Hepatocyte (in vitro differentiated cells): Measurements from ENCODE around the gene SGSM2. TPM values are rescaled to one million over a fixed set of nuclear protein-coding genes. Genes with fewer than 3 reads are reported as not detected.
"Not testable (repeated sequence)": the region's sequence is repeated elsewhere in the genome, so short reads cannot be mapped to it uniquely, and the experiment has no call there.

ENCODE experiments used
- DNase-seq: peaks from one replicate; pipeline ENCODE4 v3.0.0-alpha.2; 2016; ENCODE audit warnings: low spot score
- H2AFZ ChIP-seq: fragments of 200-600 bp; sonication (generic); 2 replicates; pipeline ENCODE4 v1.6.0; 2016; ENCODE audit warnings: antibody characterized with exemption, mild to moderate bottlenecking
- H3K27ac ChIP-seq: fragments of 200-600 bp; sonication (generic); 2 replicates; pipeline ENCODE4 v1.5.1; 2016; ENCODE audit warnings: mild to moderate bottlenecking
- H3K27me3 ChIP-seq: fragments of 200-600 bp; sonication (generic); 2 replicates; pipeline ENCODE4 v1.6.1; 2016
- H3K36me3 ChIP-seq: fragments of 200-600 bp; sonication (generic); replicated peaks from 2 replicates; pipeline ENCODE4 v1.5.1; 2016; ENCODE audit warnings: low read depth; ENCODE audit not compliant: insufficient read depth
- H3K4me1 ChIP-seq: fragments of 200-600 bp; sonication (generic); 2 replicates; pipeline ENCODE4 v1.5.1; 2016; ENCODE audit warnings: mild to moderate bottlenecking, moderate library complexity; ENCODE audit not compliant: insufficient read depth
- H3K4me2 ChIP-seq: fragments of 200-600 bp; sonication (generic); 2 replicates; pipeline ENCODE4 v1.6.0; 2016
- H3K4me3 ChIP-seq: fragments of 200-600 bp; sonication (generic); 2 replicates; pipeline ENCODE4 v1.5.1; 2016; ENCODE audit warnings: mild to moderate bottlenecking
- H3K79me2 ChIP-seq: fragments of 200-600 bp; sonication (generic); 2 replicates; pipeline ENCODE4 v1.6.0; 2017; ENCODE audit warnings: mild to moderate bottlenecking
- H3K9me2 ChIP-seq: fragments of 200-600 bp; sonication (generic); replicated peaks from 2 replicates; pipeline ENCODE4 v1.6.0; 2017; ENCODE audit warnings: mild to moderate bottlenecking; ENCODE audit not compliant: insufficient read depth
- H3K9me3 ChIP-seq: fragments of 200-600 bp; sonication (generic); 2 replicates; pipeline ENCODE4 v1.5.1; 2016; ENCODE audit warnings: low read depth, mild to moderate bottlenecking
- H4K20me1 ChIP-seq: fragments of 200-600 bp; sonication (generic); 2 replicates; pipeline ENCODE4 v1.6.0; 2016; ENCODE audit warnings: mild to moderate bottlenecking; ENCODE audit not compliant: insufficient read depth, poor library complexity, severe bottlenecking
- EZH2 ChIP-seq: fragments of 200-600 bp; sonication (generic); IDR thresholded peaks from 2 replicates; pipeline ENCODE4 v1.6.1; 2016; ENCODE audit warnings: antibody characterized with exemption, mild to moderate bottlenecking, borderline replicate concordance
- EZH2phosphoT487 ChIP-seq: fragments of 200-600 bp; sonication (generic); IDR thresholded peaks from one replicate; pipeline ENCODE4 v1.6.1; 2018; ENCODE audit warnings: antibody characterized with exemption, mild to moderate bottlenecking, low read depth, moderate library complexity; ENCODE audit not compliant: unreplicated experiment, severe bottlenecking
- WGBS: methylation state at CpG from one replicate; pipeline ENCODE4 v1.1.6; 2016; ENCODE audit warnings: low lambda C conversion rate; ENCODE audit errors: missing lambda C conversion rate; 5-methylcytosine and 5-hydroxymethylcytosine counted together
- polyA plus RNA-seq: library from polyadenylated mRNA; unstranded; fragments of >200 nt; fragmentation: Nextera tagmentation; extraction: Ambion mirVana; gene quantifications from 2 replicates; pipeline ENCODE4 v1.2.1, GENCODE V29; 2016
- total RNA-seq: library from RNA; depleted of rRNA; stranded (reverse); fragments of >200 nt; gene quantifications from 2 replicates; pipeline ENCODE4 v1.2.3, GENCODE V29; 2014
- TF ChIP-seq, protein P1 (sequence below): fragments of 200-600 bp; sonication (generic); IDR thresholded peaks from 2 replicates; pipeline ENCODE4 v1.5.1; 2016; ENCODE audit warnings: antibody characterized with exemption, mild to moderate bottlenecking; ENCODE audit not compliant: poor library complexity

Gene SGSM2
- total and polyA plus RNA-seq, 2 experiments from 2014 or later, result 22.2 to 34.9 TPM

DNA sequence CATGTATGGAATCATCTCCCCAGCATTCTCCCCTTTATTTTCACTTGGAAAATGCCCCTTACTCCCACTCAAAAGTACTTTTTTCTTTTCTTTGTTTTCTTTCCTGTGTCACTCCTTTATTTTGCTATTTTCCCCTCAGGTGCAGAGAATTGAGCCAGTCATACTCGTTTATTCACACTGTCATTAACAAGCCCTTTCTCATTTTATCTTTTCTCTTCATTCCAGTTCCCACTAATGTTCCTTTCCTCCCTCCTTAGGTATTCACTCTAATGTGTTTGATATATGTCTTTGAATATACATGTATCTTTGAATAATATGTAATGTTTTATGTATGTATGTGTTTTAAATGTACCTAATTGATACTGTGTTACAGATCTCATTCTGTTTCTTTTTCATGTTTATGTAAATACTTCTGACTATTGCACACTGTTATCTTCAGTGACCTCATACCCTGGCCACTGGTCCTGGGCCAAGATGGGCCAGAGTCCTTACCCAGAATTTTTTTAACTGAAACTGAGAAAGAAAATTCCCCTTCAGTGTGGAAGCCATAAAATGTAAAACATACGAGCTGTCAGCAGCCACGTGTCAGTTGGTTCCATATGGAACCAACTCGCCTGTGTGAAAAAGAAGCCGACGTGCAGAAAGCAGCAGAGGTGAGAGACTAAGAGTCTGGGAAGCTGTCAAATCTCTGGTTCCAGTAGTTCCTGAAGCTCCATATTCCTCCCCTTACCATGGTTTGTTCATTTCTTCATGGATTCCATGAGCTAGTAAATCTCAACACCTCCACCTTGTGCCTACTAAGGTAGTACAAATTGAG, 27.8 kb upstream of the SGSM2 start:
- H3K9me3 ChIP-seq, result no peaks in the 10 kb centered on the region
- peak overlapping the region; percentile 15 for H3K27ac ChIP-seq
- H3K36me3 ChIP-seq, result no peaks in the 10 kb centered on the region
- TF ChIP-seq EZH2 (no peak), EZH2phosphoT487 (no peak)
- TF ChIP-seq, protein P1, sequence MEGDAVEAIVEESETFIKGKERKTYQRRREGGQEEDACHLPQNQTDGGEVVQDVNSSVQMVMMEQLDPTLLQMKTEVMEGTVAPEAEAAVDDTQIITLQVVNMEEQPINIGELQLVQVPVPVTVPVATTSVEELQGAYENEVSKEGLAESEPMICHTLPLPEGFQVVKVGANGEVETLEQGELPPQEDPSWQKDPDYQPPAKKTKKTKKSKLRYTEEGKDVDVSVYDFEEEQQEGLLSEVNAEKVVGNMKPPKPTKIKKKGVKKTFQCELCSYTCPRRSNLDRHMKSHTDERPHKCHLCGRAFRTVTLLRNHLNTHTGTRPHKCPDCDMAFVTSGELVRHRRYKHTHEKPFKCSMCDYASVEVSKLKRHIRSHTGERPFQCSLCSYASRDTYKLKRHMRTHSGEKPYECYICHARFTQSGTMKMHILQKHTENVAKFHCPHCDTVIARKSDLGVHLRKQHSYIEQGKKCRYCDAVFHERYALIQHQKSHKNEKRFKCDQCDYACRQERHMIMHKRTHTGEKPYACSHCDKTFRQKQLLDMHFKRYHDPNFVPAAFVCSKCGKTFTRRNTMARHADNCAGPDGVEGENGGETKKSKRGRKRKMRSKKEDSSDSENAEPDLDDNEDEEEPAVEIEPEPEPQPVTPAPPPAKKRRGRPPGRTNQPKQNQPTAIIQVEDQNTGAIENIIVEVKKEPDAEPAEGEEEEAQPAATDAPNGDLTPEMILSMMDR, result no peak
- no peak overlapping the region for H3K4me2 ChIP-seq
- H3K4me3 ChIP-seq, result no peak overlapping the region
- H4K20me1 ChIP-seq, result no peaks in the 10 kb centered on the region
- DNase-seq, result peak; percentile 18
- no peaks in the 10 kb centered on the region for H3K9me2 ChIP-seq
- no peak overlapping the region for H2AFZ ChIP-seq
- H3K27me3 ChIP-seq, result no peaks in the 10 kb centered on the region
- WGBS, result 63% methylated on average over 6 of the region's 6 CpGs
- peaks cover 4% of the 10 kb centered on the region for H3K79me2 ChIP-seq
- no peaks in the 10 kb centered on the region for H3K4me1 ChIP-seq

DNA sequence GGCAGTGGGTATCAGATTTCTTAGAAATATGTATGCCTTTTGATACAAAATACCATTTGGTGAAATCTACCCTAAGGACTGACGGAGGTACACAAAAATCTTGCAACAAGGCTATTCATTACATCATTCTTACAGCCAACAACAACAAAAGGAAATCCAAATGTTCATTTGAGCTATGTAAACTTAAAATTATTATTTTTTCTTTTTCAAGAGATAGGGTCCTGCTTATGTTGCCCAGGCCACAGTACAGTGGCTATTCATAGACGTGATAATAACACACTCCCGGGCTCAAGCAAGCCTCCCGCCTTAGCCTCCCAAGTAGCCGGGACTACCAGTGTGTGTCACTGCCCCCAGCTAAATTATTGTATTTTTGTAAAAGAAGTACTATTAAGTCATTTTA, 24.6 kb upstream of the SGSM2 start:
- Histone ChIP-seq H3K27me3 (no peaks in the 10 kb centered on the region), H3K9me3 (no peaks in the 10 kb centered on the region), H2AFZ (no peak overlapping the region), H3K27ac (no peak overlapping the region), H3K36me3 (no peaks in the 10 kb centered on the region), H4K20me1 (no peaks in the 10 kb centered on the region), H3K4me3 (no peak overlapping the region), H3K79me2 (no peaks in the 10 kb centered on the region), H3K4me2 (no peak overlapping the region), H3K9me2 (no peaks in the 10 kb centered on the region), H3K4me1 (no peaks in the 10 kb centered on the region)
- DNase-seq, result no peak
- 96% methylated on average over 5 of the region's 5 CpGs for WGBS
- TF ChIP-seq EZH2phosphoT487 (no peak), EZH2 (no peak)
- TF ChIP-seq, protein P1, result no peak

DNA sequence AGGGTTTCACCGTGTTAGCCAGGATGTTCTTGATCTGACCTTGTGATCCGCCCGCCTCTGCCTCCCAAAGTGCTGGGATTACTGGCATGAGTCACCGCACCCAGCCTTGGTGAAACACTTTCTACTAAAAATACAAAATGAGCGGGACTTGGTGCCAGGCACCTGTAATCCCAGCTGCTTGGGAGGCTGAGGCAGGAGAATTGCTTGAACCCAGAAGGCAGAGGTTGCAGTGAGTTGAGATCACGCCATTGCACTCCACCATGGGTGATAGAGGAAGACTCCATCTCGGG, 20.4 kb upstream of the SGSM2 start:
- H3K9me3 ChIP-seq, H3K36me3 ChIP-seq, H3K79me2 ChIP-seq, H3K9me2 ChIP-seq, H4K20me1 ChIP-seq, H3K4me3 ChIP-seq, H3K27ac ChIP-seq, H3K27me3 ChIP-seq, DNase-seq, H3K4me2 ChIP-seq, H2AFZ ChIP-seq, H3K4me1 ChIP-seq: not testable (repeated sequence)
- WGBS, result 97% methylated on average over 5 of the region's 7 CpGs

DNA sequence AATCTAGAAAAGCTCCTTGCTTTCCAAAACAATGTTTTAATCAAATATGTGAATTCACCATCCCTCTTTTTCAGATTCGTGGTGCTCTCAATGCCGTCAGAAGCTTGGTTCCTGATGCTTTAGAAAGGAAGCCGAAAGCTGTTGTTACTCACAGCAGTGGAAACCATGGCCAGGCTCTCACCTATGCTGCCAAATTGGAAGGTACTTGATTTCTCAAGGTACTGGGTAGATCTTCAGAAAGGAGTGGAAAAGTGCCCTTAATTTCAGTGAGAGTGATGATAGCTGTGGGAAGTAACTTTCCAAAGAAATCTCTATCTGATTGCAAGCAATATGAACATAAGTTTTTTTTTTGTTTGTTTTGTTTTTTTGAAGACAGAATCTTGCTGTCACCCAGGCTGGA, 19.5 kb upstream of the SGSM2 start:
- H3K9me2 ChIP-seq, result no peaks in the 10 kb centered on the region
- no peak overlapping the region for H3K27ac ChIP-seq
- TF ChIP-seq EZH2 (no peak), EZH2phosphoT487 (no peak)
- TF ChIP-seq, protein P1, result no peak
- no peaks in the 10 kb centered on the region for H3K4me1 ChIP-seq
- no peaks in the 10 kb centered on the region for H4K20me1 ChIP-seq
- no peak overlapping the region for H3K4me3 ChIP-seq
- H2AFZ ChIP-seq, result no peak overlapping the region
- no peaks in the 10 kb centered on the region for H3K27me3 ChIP-seq
- 96% methylated on average over 3 of the region's 3 CpGs for WGBS
- H3K4me2 ChIP-seq, result no peak overlapping the region
- DNase-seq, result no peak
- no peaks in the 10 kb centered on the region for H3K36me3 ChIP-seq
- no peaks in the 10 kb centered on the region for H3K9me3 ChIP-seq
- no peaks in the 10 kb centered on the region for H3K79me2 ChIP-seq
